Kasumi-1 (cell line): ENCODE results near the gene SAMSN1.

Experiments
- DNase-seq, 2 experiments: peaks; one replicate each; lab custom pipeline; 2025; lab: John Stamatoyannopoulos, UW

Gene SAMSN1

GRCh38 chr21:14484188-14485009, 61.7 kb downstream of the SAMSN1 start:
- no peak for DNase-seq

GRCh38 chr21:14483296-14483695, 62.8 kb downstream of the SAMSN1 start:
- DNase-seq: no peak

GRCh38 chr21:14482165-14482564, 64.0 kb downstream of the SAMSN1 start:
- peak; percentile 74 to 81 for DNase-seq

GRCh38 chr21:14480411-14481031, 65.6 kb downstream of the SAMSN1 start:
- no peak for DNase-seq

- DNase-seq: no peak
These were observed 66.8 kb downstream of the SAMSN1 start for GRCh38 chr21:14479241-14479786.

- DNase-seq: no peak
These were observed 68.3 kb downstream of the SAMSN1 start for GRCh38 chr21:14477841-14478240.

- no peak for DNase-seq
These were observed 69.0 kb downstream of the SAMSN1 start for GRCh38 chr21:14477133-14477532.

GRCh38 chr21:14474995-14475394, 71.1 kb downstream of the SAMSN1 start:
- no peak for DNase-seq

- no peak for DNase-seq
These were observed 76.5 kb downstream of the SAMSN1 start for GRCh38 chr21:14469641-14470040.

GRCh38 chr21:14466715-14467114, 79.4 kb downstream of the SAMSN1 start:
- DNase-seq: no peak

GRCh38 chr21:14457762-14458161, 88.4 kb downstream of the SAMSN1 start:
- DNase-seq: no peak

- DNase-seq: no peak
These were observed 89.2 kb downstream of the SAMSN1 start for GRCh38 chr21:14456911-14457310.

- DNase-seq: peak; percentile 62 to 64
These were observed 91.8 kb downstream of the SAMSN1 start for GRCh38 chr21:14454016-14455009.

GRCh38 chr21:14453339-14454015, 92.6 kb downstream of the SAMSN1 start:
- DNase-seq: no peak

GRCh38 chr21:14452727-14453241, 93.3 kb downstream of the SAMSN1 start:
- DNase-seq: no peak

GRCh38 chr21:14452031-14452726, 93.9 kb downstream of the SAMSN1 start:
- DNase-seq: no peak

GRCh38 chr21:14451546-14451945, 94.6 kb downstream of the SAMSN1 start:
- no peak for DNase-seq

GRCh38 chr21:14448784-14449183, 97.3 kb downstream of the SAMSN1 start:
- no peak for DNase-seq

- no peak for DNase-seq
These were observed 107.9 kb downstream of the SAMSN1 start for GRCh38 chr21:14438211-14438610.

GRCh38 chr21:14435423-14435822, 110.7 kb downstream of the SAMSN1 start:
- DNase-seq: no peak
